Measurements from ENCODE around the gene ADGRG6.
A peak's percentile ranks its signal among the peaks of the same experiment; 100 is the strongest.

ADGRG6 gene

GRCh38 chr6:142444881-142445301 is 143.1 kb downstream of the ADGRG6 start:
- POLR2A ChIA-PET, result no interaction called here

DNA sequence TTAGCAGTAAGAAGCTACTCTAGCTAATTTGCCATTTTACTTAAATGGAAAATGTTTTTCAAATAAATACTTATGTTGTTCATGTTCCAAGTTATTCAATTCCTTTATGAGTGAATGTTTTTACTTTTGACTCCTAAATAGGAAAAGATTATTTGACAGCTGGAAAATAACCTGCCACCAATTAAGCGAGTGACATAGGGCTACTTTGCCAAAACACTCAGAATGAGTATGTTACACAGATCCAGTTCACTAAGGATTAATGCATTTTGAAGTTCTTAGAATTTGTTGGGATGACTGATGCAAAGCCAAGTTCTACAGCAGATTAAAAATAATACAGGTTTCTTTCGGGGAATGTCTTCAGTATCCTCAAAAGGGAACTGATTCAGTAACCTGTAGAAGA is 144.4 kb downstream of the ADGRG6 start:
- CTCF ChIA-PET, result interaction anchor here (1.1 kb wide), 1 partner anchor 15 kb away, joined by 3 read pairs; no protein-coding TSS in a partner anchor
- POLR2A ChIA-PET, result no interaction called here
- H3K27ac ChIP-seq (ENCODE audit: extremely low read depth, low read depth, low read length), result no peak overlapping the region

More at GRCh38 chr6:142444881-142445301, 143.1 kb downstream of the ADGRG6 start:
- no peaks in the 10 kb centered on the region for H3K9me3 ChIP-seq (ENCODE audit: control insufficient read depth, insufficient read depth, low read depth, low read length)
- CTCF ChIA-PET, result interaction anchor here (0.6 to 3.0 kb wide), 4 partner anchors 16 to 1193 kb away, joined by 3 to 11 read pairs (median 4); no protein-coding TSS in a partner anchor
- H3K27ac ChIP-seq (ENCODE audit: extremely low read depth, low read depth, low read length), result no peak overlapping the region
- H3K4me1 ChIP-seq (ENCODE audit: control insufficient read depth, insufficient read depth, low read length), result 0 out of 2 replicates have a peak, but pooled peaks cover 3% of the 10 kb centered on the region
- no peak overlapping the region for H3K4me3 ChIP-seq (ENCODE audit: low read depth, low read length)
- peak; percentile 82; the same call in 1 of the 2 replicates for TF ChIP-seq TRIM28 (IDR thresholded peaks at IDR 0.05; ENCODE audit: borderline replicate concordance, low read length)
- TF ChIP-seq GLIS1 (tag by site-specific recombination; IDR thresholded peaks at IDR 0.05), result no peak
- no peaks in the 10 kb centered on the region for H3K36me3 ChIP-seq (ENCODE audit: control insufficient read depth in 2 of 2, insufficient read depth in 1 of 2, low read length in 2 of 2)

GRCh38 chr6:142446576-142446975 is 144.8 kb downstream of the ADGRG6 start:
- Histone ChIP-seq H3K4me3 (ENCODE audit: low read depth, low read length) (no peak overlapping the region), H3K36me3 (ENCODE audit: control insufficient read depth in 2 of 2, insufficient read depth in 1 of 2, low read length in 2 of 2) (no peaks in the 10 kb centered on the region), H3K4me1 (ENCODE audit: control insufficient read depth, insufficient read depth, low read length) (0 out of 2 replicates have a peak, but pooled peaks cover 3% of the 10 kb centered on the region), H3K9me3 (ENCODE audit: control insufficient read depth, insufficient read depth, low read depth, low read length) (no peaks in the 10 kb centered on the region), H3K27ac (ENCODE audit: extremely low read depth, low read depth, low read length) (no peak overlapping the region)
- POLR2A ChIA-PET, result no interaction called here
- CTCF ChIA-PET, result no interaction called here
- TF ChIP-seq ZNF843 (tag by site-specific recombination; IDR thresholded peaks at IDR 0.05) (no peak), HOXD13 (CRISPR knock-in tag; IDR thresholded peaks at IDR 0.05; ENCODE audit: borderline replicate concordance) (no peak), ZNF302 (tag by site-specific recombination; IDR thresholded peaks at IDR 0.05; ENCODE audit: low read depth) (no peak), ZNF140 (tag by site-specific recombination; IDR thresholded peaks at IDR 0.05) (no peak), ZNF280D (tag by site-specific recombination; IDR thresholded peaks at IDR 0.05) (no peak), ZNF23 (tag by site-specific recombination; IDR thresholded peaks at IDR 0.05; ENCODE audit: borderline replicate concordance) (no peak)
- TF ChIP-seq, protein P1, sequence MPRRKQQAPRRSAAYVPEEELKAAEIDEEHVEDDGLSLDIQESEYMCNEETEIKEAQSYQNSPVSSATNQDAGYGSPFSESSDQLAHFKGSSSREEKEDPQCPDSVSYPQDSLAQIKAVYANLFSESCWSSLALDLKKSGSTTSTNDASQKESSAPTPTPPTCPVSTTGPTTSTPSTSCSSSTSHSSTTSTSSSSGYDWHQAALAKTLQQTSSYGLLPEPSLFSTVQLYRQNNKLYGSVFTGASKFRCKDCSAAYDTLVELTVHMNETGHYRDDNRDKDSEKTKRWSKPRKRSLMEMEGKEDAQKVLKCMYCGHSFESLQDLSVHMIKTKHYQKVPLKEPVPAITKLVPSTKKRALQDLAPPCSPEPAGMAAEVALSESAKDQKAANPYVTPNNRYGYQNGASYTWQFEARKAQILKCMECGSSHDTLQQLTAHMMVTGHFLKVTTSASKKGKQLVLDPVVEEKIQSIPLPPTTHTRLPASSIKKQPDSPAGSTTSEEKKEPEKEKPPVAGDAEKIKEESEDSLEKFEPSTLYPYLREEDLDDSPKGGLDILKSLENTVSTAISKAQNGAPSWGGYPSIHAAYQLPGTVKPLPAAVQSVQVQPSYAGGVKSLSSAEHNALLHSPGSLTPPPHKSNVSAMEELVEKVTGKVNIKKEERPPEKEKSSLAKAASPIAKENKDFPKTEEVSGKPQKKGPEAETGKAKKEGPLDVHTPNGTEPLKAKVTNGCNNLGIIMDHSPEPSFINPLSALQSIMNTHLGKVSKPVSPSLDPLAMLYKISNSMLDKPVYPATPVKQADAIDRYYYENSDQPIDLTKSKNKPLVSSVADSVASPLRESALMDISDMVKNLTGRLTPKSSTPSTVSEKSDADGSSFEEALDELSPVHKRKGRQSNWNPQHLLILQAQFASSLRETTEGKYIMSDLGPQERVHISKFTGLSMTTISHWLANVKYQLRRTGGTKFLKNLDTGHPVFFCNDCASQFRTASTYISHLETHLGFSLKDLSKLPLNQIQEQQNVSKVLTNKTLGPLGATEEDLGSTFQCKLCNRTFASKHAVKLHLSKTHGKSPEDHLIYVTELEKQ (tag by site-specific recombination; IDR thresholded peaks at IDR 0.05; ENCODE audit: borderline replicate concordance), result no peak

More for the DNA sequence above, 144.4 kb downstream of the ADGRG6 start:
- no peaks in the 10 kb centered on the region for H3K36me3 ChIP-seq (ENCODE audit: control insufficient read depth in 2 of 2, insufficient read depth in 1 of 2, low read length in 2 of 2)
- no peaks in the 10 kb centered on the region for H3K9me3 ChIP-seq (ENCODE audit: control insufficient read depth, insufficient read depth, low read depth, low read length)
- H3K4me3 ChIP-seq (ENCODE audit: low read depth, low read length), result no peak overlapping the region
- 0 out of 2 replicates have a peak, but pooled peaks cover 3% of the 10 kb centered on the region for H3K4me1 ChIP-seq (ENCODE audit: control insufficient read depth, insufficient read depth, low read length)
- TF ChIP-seq ZNF19 (tag by site-specific recombination; IDR thresholded peaks at IDR 0.05; ENCODE audit: low read depth) (no peak), ZNF274 (IDR thresholded peaks at IDR 0.05; ENCODE audit: low read length) (no peak), ZNF274 (tag by site-specific recombination; IDR thresholded peaks at IDR 0.05; ENCODE audit: borderline replicate concordance) (no peak), ZNF223 (tag by site-specific recombination; IDR thresholded peaks at IDR 0.05) (no peak), GLIS2 (tag by site-specific recombination; IDR thresholded peaks at IDR 0.05) (no peak), ZNF830 (tag by site-specific recombination; IDR thresholded peaks at IDR 0.05; ENCODE audit: low read depth) (no peak)
- TF ChIP-seq, protein P2, sequence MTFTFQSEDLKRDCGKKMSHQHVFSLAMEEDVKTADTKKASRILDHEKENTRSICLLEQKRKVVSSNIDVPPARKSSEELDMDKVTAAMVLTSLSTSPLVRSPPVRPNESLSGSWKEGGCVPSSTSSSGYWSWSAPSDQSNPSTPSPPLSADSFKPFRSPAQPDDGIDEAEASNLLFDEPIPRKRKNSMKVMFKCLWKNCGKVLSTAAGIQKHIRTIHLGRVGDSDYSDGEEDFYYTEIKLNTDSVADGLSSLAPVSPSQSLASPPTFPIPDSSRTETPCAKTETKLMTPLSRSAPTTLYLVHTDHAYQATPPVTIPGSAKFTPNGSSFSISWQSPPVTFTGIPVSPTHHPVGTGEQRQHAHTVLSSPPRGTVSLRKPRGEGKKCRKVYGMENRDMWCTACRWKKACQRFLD (tag by site-specific recombination; IDR thresholded peaks at IDR 0.05), result no peak
- TF ChIP-seq, protein P3, sequence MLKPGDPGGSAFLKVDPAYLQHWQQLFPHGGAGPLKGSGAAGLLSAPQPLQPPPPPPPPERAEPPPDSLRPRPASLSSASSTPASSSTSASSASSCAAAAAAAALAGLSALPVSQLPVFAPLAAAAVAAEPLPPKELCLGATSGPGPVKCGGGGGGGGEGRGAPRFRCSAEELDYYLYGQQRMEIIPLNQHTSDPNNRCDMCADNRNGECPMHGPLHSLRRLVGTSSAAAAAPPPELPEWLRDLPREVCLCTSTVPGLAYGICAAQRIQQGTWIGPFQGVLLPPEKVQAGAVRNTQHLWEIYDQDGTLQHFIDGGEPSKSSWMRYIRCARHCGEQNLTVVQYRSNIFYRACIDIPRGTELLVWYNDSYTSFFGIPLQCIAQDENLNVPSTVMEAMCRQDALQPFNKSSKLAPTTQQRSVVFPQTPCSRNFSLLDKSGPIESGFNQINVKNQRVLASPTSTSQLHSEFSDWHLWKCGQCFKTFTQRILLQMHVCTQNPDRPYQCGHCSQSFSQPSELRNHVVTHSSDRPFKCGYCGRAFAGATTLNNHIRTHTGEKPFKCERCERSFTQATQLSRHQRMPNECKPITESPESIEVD (tag by site-specific recombination; IDR thresholded peaks at IDR 0.05), result no peak
- TF ChIP-seq, protein P4, sequence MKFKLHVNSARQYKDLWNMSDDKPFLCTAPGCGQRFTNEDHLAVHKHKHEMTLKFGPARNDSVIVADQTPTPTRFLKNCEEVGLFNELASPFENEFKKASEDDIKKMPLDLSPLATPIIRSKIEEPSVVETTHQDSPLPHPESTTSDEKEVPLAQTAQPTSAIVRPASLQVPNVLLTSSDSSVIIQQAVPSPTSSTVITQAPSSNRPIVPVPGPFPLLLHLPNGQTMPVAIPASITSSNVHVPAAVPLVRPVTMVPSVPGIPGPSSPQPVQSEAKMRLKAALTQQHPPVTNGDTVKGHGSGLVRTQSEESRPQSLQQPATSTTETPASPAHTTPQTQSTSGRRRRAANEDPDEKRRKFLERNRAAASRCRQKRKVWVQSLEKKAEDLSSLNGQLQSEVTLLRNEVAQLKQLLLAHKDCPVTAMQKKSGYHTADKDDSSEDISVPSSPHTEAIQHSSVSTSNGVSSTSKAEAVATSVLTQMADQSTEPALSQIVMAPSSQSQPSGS (tag by site-specific recombination; IDR thresholded peaks at IDR 0.05; ENCODE audit: low read depth), result no peak
- TF ChIP-seq, protein P5, sequence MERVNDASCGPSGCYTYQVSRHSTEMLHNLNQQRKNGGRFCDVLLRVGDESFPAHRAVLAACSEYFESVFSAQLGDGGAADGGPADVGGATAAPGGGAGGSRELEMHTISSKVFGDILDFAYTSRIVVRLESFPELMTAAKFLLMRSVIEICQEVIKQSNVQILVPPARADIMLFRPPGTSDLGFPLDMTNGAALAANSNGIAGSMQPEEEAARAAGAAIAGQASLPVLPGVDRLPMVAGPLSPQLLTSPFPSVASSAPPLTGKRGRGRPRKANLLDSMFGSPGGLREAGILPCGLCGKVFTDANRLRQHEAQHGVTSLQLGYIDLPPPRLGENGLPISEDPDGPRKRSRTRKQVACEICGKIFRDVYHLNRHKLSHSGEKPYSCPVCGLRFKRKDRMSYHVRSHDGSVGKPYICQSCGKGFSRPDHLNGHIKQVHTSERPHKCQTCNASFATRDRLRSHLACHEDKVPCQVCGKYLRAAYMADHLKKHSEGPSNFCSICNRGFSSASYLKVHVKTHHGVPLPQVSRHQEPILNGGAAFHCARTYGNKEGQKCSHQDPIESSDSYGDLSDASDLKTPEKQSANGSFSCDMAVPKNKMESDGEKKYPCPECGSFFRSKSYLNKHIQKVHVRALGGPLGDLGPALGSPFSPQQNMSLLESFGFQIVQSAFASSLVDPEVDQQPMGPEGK (tag by site-specific recombination; IDR thresholded peaks at IDR 0.05), result no peak
